HepG2 (cell line): ENCODE measurements around the gene WDR73. TPM values are rescaled to one million over a fixed set of nuclear protein-coding genes. Genes with fewer than 3 reads are reported as not detected.

Experiments
- AHDC1 ChIP-seq: sonication (generic); formaldehyde crosslinking; IDR thresholded peaks from 2 replicates; pipeline ENCODE4 v1.5.1; 2020; ENCODE audit warnings: mild to moderate bottlenecking, missing genetic modification reagents, borderline replicate concordance
- ELF3 ChIP-seq: IDR thresholded peaks from 2 replicates; pipeline ENCODE4 v1.6.1; 2016; ENCODE audit warnings: missing genetic modification reagents, missing compliant biosample characterization
- FOSL2 ChIP-seq: sonication (generic); formaldehyde crosslinking; IDR thresholded peaks from 2 replicates; pipeline ENCODE4 v1.4.0; 2020; ENCODE audit warnings: missing genetic modification reagents
- GATA4 ChIP-seq: sonication (generic); IDR thresholded peaks from 2 replicates; pipeline ENCODE4 v1.6.1; 2016; ENCODE audit warnings: antibody characterized with exemption, low read depth, borderline replicate concordance
- KDM2A ChIP-seq: sonication (generic); formaldehyde crosslinking; IDR thresholded peaks from 2 replicates; pipeline ENCODE4 v1.4.0; 2020; ENCODE audit warnings: low read depth, missing genetic modification reagents, borderline replicate concordance
- MXD4 ChIP-seq: IDR thresholded peaks from 2 replicates; pipeline ENCODE4 v1.6.1; 2016; ENCODE audit warnings: mild to moderate bottlenecking, missing biosample characterization, missing genetic modification reagents
- NR1H2 ChIP-seq: sonication (generic); formaldehyde crosslinking; IDR thresholded peaks from 2 replicates; pipeline ENCODE4 v1.8.1; 2022; ENCODE audit warnings: low read depth, missing genetic modification reagents, borderline replicate concordance
- NR2F1 ChIP-seq, 2 experiments: fragments of 450-650 bp in 1 of 2; formaldehyde crosslinking in 1 of 2; IDR thresholded peaks; 2 replicates each; pipeline versions ENCODE4 v1.5.0 to v1.6.1; 2016 to 2020; ENCODE audit warnings: mild to moderate bottlenecking in 1 of 2, missing compliant biosample characterization in 1 of 2, missing genetic modification reagents in 1 of 2, moderate library complexity in 1 of 2
- POLR2G ChIP-seq: fragments of 200-400 bp; formaldehyde crosslinking; IDR thresholded peaks from 2 replicates; pipeline ENCODE4 v1.6.1; 2018; ENCODE audit warnings: mild to moderate bottlenecking, low read depth, low read length, moderate library complexity
- RCOR2 ChIP-seq: IDR thresholded peaks from 2 replicates; pipeline ENCODE4 v1.6.1; 2016; ENCODE audit warnings: missing biosample characterization, missing genetic modification reagents
- RERE ChIP-seq: IDR thresholded peaks from 2 replicates; pipeline ENCODE4 v1.6.1; 2016; ENCODE audit warnings: low read depth, missing genetic modification reagents, missing compliant biosample characterization
- TFDP2 ChIP-seq: sonication (generic); formaldehyde crosslinking; IDR thresholded peaks from 2 replicates; pipeline ENCODE4 v1.4.0; 2020; ENCODE audit warnings: missing genetic modification reagents
- TOE1 ChIP-seq: sonication (generic); formaldehyde crosslinking; IDR thresholded peaks from 2 replicates; pipeline ENCODE4 v1.4.0; 2020; ENCODE audit warnings: mild to moderate bottlenecking, missing genetic modification reagents
- ZFY ChIP-seq: sonication (generic); formaldehyde crosslinking; IDR thresholded peaks from 2 replicates; pipeline ENCODE4 v1.4.0; 2020; ENCODE audit warnings: missing genetic modification reagents
- ZNF292 ChIP-seq: sonication (generic); formaldehyde crosslinking; IDR thresholded peaks from 2 replicates; pipeline ENCODE4 v1.8.1; 2022; ENCODE audit warnings: mild to moderate bottlenecking, low read depth, missing genetic modification reagents, borderline replicate concordance
- ZNF441 ChIP-seq: sonication (generic); formaldehyde crosslinking; IDR thresholded peaks from 2 replicates; pipeline ENCODE4 v1.7.0; 2021; ENCODE audit warnings: missing genetic modification reagents, borderline replicate concordance
- ZNF576 ChIP-seq: sonication (generic); formaldehyde crosslinking; IDR thresholded peaks from 2 replicates; pipeline ENCODE4 v1.4.0; 2020; ENCODE audit warnings: mild to moderate bottlenecking, missing genetic modification reagents
- ZNF792 ChIP-seq: IDR thresholded peaks from 2 replicates; pipeline ENCODE4 v1.6.1; 2016
- polyA plus RNA-seq, 8 experiments: library from polyadenylated mRNA; depleted of rRNA in 3 of 8; stranded (reverse) in 7 of 8; unstranded in 1 of 8; fragments of >200 nt; fragmentation: Illumina TruSeq in 4 of 8; extraction: Trizol in 4 of 8; gene quantifications; 2 replicates each; pipeline versions ENCODE4 v1.2.1 to v1.2.3, GENCODE V29; 2011 to 2016; ENCODE audit warnings: low read depth in 4 of 8, missing spikeins in 1 of 8, mixed read lengths in 1 of 8; ENCODE audit not compliant: insufficient read depth in 1 of 8
- total RNA-seq, 5 experiments: library from RNA; depleted of rRNA; stranded (reverse); fragments of >200 nt; fragmentation: Illumina TruSeq; extraction: Trizol; gene quantifications; 2 replicates each; pipeline ENCODE4 v1.2.3, GENCODE V29; 2016; ENCODE audit warnings: low read depth in 1 of 5

Gene WDR73
- total and polyA plus RNA-seq, 2 of the 13 experiments (the other 11 are each of a cell fraction or from before 2014, with no cell fraction given), result 20.0 to 35.5 TPM

- TF ChIP-seq NR1H2 (CRISPR knock-in tag) (no peak), ELF3 (CRISPR knock-in tag) (peak; percentile 63; the same call in 1 of the 2 replicates), RERE (peak; percentile 90), GATA4 (0 out of 2 replicates have a peak, but pooled peaks have one; percentile 34), ZFY (CRISPR knock-in tag) (peak; percentile 62), ZNF576 (CRISPR knock-in tag) (no peak), ZNF292 (peak; percentile 70; the same call in 1 of the 2 replicates), TFDP2 (no peak), POLR2G (peak; percentile 54; the same call in 1 of the 2 replicates), TOE1 (no peak), FOSL2 (peak; percentile 72), KDM2A (CRISPR knock-in tag) (peak; percentile 51; the same call in 1 of the 2 replicates), MXD4 (peak; percentile 50; the same call in 1 of the 2 replicates), RCOR2 (CRISPR knock-in tag) (peak; percentile 82), ZNF792 (CRISPR knock-in tag) (peak; percentile 80), ZNF441 (no peak), NR2F1 (CRISPR knock-in tag; IDR thresholded peaks at IDR 0.05) (peak; percentile 82 to 87), AHDC1 (CRISPR knock-in tag) (peak; percentile 94; the same call in 1 of the 2 replicates)
Observed at GRCh38 chr15:84606653-84607120, 47.4 kb downstream of the WDR73 start (continued).
